ENCODE results near the gene NRG2.

NRG2 gene

GRCh38 chr5:139820606-139821005 lies 222.5 kb downstream of the NRG2 start:
- POLR2A ChIA-PET (ENCODE audit: low non-redundant PET): no interaction called here
- CTCF ChIA-PET: interaction anchor here (0.6 kb wide), 1 partner anchor 70 kb away, joined by 4 read pairs; no protein-coding TSS in a partner anchor
- no peak for DNase-seq (ENCODE audit: low spot score)
- no peak overlapping the region for H3K27ac ChIP-seq
- TF ChIP-seq CTCF (conservative IDR thresholded peaks at IDR 0.05; ENCODE audit: low read depth): no peak

GRCh38 chr5:139820130-139820529 lies 223.0 kb downstream of the NRG2 start:
- ChIA-PET POLR2A (ENCODE audit: low non-redundant PET) (no interaction called here), CTCF (no interaction called here)
- no peak for DNase-seq (ENCODE audit: low spot score)
- TF ChIP-seq CTCF (conservative IDR thresholded peaks at IDR 0.05; ENCODE audit: low read depth): no peak
- H3K27ac ChIP-seq: no peak overlapping the region

DNA sequence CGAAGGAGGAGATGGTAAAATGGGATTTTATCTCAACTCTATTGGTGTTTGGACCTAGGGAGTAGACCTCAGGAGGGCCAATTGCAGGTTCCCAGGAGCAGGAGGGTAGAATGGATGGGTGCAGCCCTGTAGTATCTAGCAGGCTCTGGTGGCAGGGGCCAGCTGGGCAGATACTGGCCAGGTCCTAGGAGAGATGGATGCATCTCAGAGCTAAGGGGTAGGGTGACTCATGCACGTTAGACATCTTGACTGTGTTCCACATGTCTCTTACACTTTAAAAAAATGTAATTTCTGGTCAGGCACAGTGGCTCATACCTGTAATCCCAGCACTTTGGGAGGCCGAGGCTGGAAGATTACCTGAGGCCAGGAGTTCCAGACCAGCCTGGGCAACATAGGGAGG lies 225.1 kb downstream of the NRG2 start:
- no peak for DNase-seq (ENCODE audit: low spot score)
- no peak overlapping the region for H3K27ac ChIP-seq
- POLR2A ChIA-PET (ENCODE audit: low non-redundant PET): no interaction called here
- CTCF ChIA-PET: interaction anchor here (2.1 kb wide), 1 partner anchor 151 kb away, joined by 8 read pairs; no protein-coding TSS in a partner anchor
- no peak for TF ChIP-seq CTCF (conservative IDR thresholded peaks at IDR 0.05; ENCODE audit: low read depth)

DNA sequence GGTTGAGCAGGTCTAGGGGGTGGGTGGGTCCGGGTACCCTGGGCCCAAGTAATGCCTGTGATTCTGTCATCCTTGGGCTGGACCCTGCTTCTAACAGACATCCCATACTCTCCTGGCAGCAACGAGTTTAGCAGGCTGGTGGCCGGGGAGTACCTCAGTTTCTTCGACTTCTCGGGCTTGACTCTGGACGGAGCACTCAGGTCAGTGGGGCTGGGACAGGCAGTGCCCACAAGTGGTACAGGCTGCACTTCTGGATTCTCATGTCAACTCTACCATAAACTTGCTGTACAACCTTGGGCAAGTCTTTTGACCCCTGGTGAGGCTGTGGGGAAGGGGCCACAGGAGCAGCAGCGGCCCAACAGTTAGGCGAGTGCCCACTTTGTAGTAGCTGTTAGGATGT lies 225.7 kb downstream of the NRG2 start:
- DNase-seq (ENCODE audit: low spot score): no peak
- ChIA-PET CTCF (interaction anchor here (2.1 kb wide), 1 partner anchor 151 kb away, joined by 8 read pairs; no protein-coding TSS in a partner anchor), POLR2A (ENCODE audit: low non-redundant PET) (no interaction called here)
- H3K27ac ChIP-seq: no peak overlapping the region
- TF ChIP-seq CTCF (conservative IDR thresholded peaks at IDR 0.05; ENCODE audit: low read depth): no peak

- no peak overlapping the region for H3K27ac ChIP-seq
- TF ChIP-seq CTCF (conservative IDR thresholded peaks at IDR 0.05; ENCODE audit: low read depth): no peak
- CTCF ChIA-PET: interaction anchor here (0.6 to 2.1 kb wide), 3 partner anchors 28 to 455 kb away, joined by 3 to 8 read pairs (median 4); no protein-coding TSS in a partner anchor
- POLR2A ChIA-PET (ENCODE audit: low non-redundant PET): no interaction called here
- no peak for DNase-seq (ENCODE audit: low spot score)
These were observed 226.5 kb downstream of the NRG2 start for GRCh38 chr5:139816566-139816965.

DNA sequence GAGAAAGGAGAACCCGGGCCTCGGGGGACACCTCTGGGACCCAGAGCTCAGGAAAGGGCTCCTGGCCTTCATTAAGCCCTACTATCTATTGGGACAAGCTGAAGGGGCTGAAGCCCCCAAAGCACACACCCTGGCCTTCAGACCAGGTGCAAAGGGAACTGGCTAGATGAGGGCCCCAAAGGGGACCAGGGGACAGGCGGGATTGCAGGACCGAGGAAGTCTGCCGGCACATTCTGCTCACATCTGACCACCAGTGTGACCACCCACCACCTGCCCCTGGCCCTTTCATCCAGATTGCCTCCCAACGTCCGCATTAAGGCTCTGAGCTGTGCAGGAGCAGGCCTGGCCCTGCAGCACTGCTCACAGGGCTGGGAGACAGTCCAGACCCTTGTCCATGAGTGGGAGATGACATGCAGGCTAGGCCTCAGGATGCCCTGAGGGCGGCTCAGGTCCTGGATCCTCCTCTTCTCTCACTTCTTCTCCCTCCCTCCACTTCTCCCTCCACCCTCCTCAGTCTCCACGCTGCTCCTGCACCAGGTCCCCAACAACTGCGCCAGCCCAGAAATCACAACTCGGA lies 228.3 kb downstream of the NRG2 start:
- CTCF ChIA-PET: interaction anchor here (0.6 to 1.9 kb wide), 3 partner anchors 19 to 154 kb away, joined by 4 to 5 read pairs (median 4); no protein-coding TSS in a partner anchor
- no peak for DNase-seq (ENCODE audit: low spot score)
- POLR2A ChIA-PET (ENCODE audit: low non-redundant PET): no interaction called here
- TF ChIP-seq CTCF (conservative IDR thresholded peaks at IDR 0.05; ENCODE audit: low read depth): no peak
- H3K27ac ChIP-seq: no peak overlapping the region
